Effector memory CD8-positive, alpha-beta T cell (primary cell): ENCODE results near the gene ANKRD33B.
"Not testable (repeated sequence)": the region's sequence is repeated elsewhere in the genome, so short reads cannot be mapped to it uniquely, and the experiment has no call there.

ENCODE experiments used
- ATAC-seq: fragments of 150-1000 bp; cut with Tn5 transposase; replicated peaks from 2 replicates; pipeline ENCODE4 v1.10.0; 2021; ENCODE audit warnings: mild to moderate bottlenecking, moderate library complexity
- DNase-seq, 3 experiments: peaks; one replicate each; pipeline ENCODE4 v3.0.0; 2021
- H3K27ac Mint-ChIP-seq, 2 donors: one replicate each; pipeline ENCODE4 v1.8.0; 2022; ENCODE audit warnings: mild to moderate bottlenecking in 2 of 2, mixed read lengths in 2 of 2, moderate library complexity in 2 of 2
- H3K27me3 Mint-ChIP-seq, 2 donors: one replicate each; pipeline ENCODE4 v1.8.0; 2022; ENCODE audit warnings: mixed read lengths in 2 of 2
- H3K36me3 Mint-ChIP-seq: one replicate; pipeline ENCODE4 v1.8.0; 2022; ENCODE audit warnings: mild to moderate bottlenecking, moderate library complexity, mixed read lengths; ENCODE audit not compliant: insufficient read depth
- H3K4me1 Mint-ChIP-seq, 2 donors: one replicate each; pipeline ENCODE4 v1.8.0; 2022; ENCODE audit warnings: low read depth in 2 of 2, mixed read lengths in 2 of 2
- H3K4me3 Mint-ChIP-seq, 2 donors: one replicate each; pipeline ENCODE4 v1.8.0; 2022; ENCODE audit warnings: mild to moderate bottlenecking in 2 of 2, mixed read lengths in 2 of 2, moderate library complexity in 2 of 2
- H3K9me3 Mint-ChIP-seq, 2 donors: one replicate each; pipeline ENCODE4 v1.8.0; 2022; ENCODE audit warnings: mixed read lengths in 2 of 2
- total RNA-seq, 9 experiments: gene quantifications; one replicate each; lab custom pipeline; 2026; lab: John Stamatoyannopoulos, UW

ANKRD33B gene
- total RNA-seq, result 5.1 to 51.7 (median 11.2) reads per million in 9 experiments

DNA sequence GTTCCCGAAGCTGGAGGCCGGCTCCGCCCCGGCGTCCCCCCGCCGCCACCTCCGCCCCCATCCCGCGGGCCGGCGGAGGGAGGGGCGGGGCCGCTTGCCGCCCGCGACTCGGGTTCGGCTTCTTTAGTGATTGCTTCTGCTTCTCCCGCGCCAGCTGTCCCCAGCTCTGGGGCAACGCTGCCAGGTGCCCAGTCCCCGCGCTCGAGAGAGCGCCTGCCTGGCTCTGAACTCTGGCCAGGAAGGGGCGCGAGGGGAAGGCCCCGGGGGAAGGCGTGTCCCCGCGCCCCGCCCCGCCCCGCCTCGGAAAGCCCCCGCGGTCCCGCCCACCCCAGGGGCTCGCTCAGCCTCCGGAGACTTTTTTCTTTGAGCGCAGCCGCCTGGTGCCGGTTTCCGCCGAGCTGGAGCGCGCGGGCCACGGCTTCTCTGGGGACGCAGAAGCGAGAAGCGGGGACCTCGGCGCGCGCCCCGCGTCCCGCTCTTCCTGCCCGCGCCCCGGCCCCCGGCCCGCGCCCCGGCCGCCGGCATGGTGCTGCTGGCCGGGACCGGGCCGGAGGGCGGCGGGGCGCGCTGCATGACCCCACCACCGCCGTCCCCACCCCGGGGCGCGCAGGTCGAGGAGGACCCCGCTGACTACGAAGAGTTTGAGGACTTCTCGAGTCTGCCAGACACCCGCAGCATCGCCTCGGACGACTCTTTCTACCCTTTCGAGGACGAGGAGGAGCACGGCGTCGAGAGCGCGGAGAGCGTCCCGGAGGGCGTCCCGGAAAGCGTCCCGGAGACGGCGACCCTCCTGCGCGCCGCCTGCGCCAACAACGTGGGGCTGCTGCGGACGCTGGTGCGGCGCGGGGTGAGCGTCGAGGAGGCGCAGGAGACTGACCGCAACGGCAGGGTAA lies at the start of gene ANKRD33B:
ANKRD33B (plus strand) TSS at position 126 of the 893 bp plus-strand sequence; CDS start at position 524, 398 bp downstream.
- DNase-seq, result peak; percentile 61 to 68 (median 67)
- no peaks in the 10 kb centered on the region for H3K27me3 Mint-ChIP-seq
- no peaks in the 10 kb centered on the region for H3K36me3 Mint-ChIP-seq
- H3K9me3 Mint-ChIP-seq, result no peaks in the 10 kb centered on the region
- peak within 1 kb of the TSS; percentile 33 to 54 for H3K27ac Mint-ChIP-seq
- peak within 1 kb of the TSS; percentile 86 to 89 for H3K4me3 Mint-ChIP-seq
- peak; percentile 80 for ATAC-seq
- peaks cover 11 to 21% of the 10 kb centered on the region in 2 donors for H3K4me1 Mint-ChIP-seq

DNA sequence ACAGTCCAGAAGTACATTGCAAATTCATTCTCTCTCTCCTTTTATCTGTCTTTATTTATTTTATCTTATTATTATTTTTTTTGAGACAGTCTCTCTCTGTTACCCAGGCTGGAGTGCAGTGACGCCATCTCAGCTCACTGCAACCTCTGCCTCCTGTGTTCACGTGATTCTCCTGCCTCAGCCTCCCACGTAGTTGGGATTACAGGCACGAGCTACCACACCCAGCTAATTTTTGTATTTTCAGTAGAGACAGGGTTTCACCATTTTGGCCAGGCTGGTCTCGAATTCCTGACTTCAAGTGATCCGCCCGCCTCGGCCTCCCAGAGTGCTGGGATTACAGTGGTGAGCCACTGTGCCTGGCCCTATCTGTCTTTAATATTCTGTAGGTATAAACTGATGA lies 49.3 kb upstream of the ANKRD33B start:
- DNase-seq, H3K4me3 Mint-ChIP-seq, H3K4me1 Mint-ChIP-seq, H3K27ac Mint-ChIP-seq, ATAC-seq, H3K36me3 Mint-ChIP-seq, H3K9me3 Mint-ChIP-seq: not testable (repeated sequence)
- peaks cover 14 to 20% of the 10 kb centered on the region in 2 donors for H3K27me3 Mint-ChIP-seq

DNA sequence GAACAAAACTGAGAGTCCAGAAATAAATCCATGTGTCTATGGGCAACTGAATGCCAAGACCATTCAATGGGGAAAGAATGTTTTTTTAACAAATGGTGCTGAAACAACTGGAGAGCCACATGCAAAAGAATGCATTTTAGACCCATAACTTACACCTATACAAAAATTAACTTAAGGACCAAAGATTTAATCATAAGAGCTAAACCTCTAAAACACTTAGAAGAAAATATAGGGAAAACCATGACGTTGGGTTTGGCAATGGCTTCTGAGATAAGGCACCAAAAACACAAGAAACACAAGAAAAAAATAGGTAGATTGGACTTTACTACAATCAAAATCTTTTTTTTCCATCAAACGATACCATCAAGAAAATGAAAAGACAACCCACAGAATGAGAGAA lies 48.4 kb upstream of the ANKRD33B start:
- Mint-ChIP-seq H3K27me3 (peaks cover 14 to 16% of the 10 kb centered on the region in 2 donors), H3K9me3 (no peaks in the 10 kb centered on the region), H3K4me3 (no peak overlapping the region), H3K4me1 (no peaks in the 10 kb centered on the region), H3K36me3 (peaks cover 5% of the 10 kb centered on the region), H3K27ac (no peak overlapping the region)
- ATAC-seq (no peak), DNase-seq (no peak)

DNA sequence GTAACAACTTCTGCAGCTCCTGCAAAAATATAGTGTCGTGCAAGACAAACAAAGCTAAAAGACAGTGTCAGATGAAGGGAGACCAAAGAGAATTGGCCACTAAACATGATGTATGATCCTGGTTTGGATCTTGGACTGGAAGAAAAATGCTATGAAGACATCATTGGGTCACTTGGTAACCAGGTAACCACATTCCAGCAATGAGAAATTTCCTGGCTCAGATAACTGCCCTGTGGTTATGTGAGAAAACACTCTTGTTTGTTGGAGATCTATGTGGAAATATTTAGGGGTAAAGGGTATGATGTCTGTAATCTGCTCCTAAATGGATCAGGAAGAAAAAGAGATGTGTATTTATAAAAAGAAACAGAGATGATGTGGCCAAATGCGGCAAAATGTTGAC lies 45.5 kb upstream of the ANKRD33B start:
- Mint-ChIP-seq H3K27me3 (peaks cover 2 to 11% of the 10 kb centered on the region in 2 donors), H3K27ac (no peak overlapping the region), H3K36me3 (peaks cover 3% of the 10 kb centered on the region), H3K9me3 (no peaks in the 10 kb centered on the region), H3K4me3 (no peak overlapping the region), H3K4me1 (no peaks in the 10 kb centered on the region)
- ATAC-seq, result no peak
- no peak for DNase-seq

DNA sequence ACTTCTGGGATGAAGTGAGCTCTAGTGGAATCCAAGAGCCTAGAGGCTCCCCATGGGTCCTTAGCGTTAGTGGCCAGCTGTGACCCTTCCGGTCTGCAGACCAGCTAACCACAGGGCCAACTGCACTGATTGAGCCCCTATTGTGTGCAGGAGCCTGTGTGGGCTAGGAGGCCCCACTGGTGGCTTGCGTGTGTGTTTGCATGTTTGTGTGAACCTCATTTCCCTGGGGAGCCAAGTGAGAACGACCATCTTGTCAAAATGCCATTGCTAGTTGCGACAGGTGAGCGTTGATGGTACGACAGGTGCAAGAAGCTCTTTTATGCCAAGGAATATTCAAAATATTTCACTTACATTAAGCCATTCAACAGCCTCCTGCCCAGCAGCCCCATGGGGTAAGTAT lies 44.1 kb upstream of the ANKRD33B start:
- Mint-ChIP-seq H3K27me3 (peaks cover 0 to 7% of the 10 kb centered on the region in 2 donors), H3K9me3 (no peaks in the 10 kb centered on the region), H3K4me3 (no peak overlapping the region), H3K4me1 (no peaks in the 10 kb centered on the region), H3K27ac (no peak overlapping the region), H3K36me3 (peaks cover 3% of the 10 kb centered on the region)
- no peak for ATAC-seq
- no peak for DNase-seq

DNA sequence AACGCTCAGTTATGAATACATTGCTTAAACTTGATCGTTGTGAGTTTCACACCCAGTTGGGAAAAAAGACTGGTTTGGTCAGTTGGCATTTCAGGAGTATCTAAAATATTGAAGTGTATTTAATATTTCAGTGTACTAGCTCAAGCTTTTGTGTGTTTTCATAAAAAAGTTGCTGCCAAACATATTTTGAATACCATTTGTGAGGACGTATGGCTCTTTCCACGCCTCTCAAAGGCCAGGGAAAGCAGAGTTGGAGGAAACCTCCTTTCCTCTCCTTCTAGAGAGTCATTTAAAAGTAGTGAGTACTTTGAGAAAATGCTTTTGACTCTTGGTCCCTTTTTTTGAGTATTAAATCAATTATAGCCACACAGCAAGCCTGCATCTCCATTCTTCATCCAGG lies 43.2 kb upstream of the ANKRD33B start:
- Mint-ChIP-seq H3K9me3 (no peaks in the 10 kb centered on the region), H3K4me3 (no peak overlapping the region), H3K4me1 (no peaks in the 10 kb centered on the region), H3K36me3 (no peaks in the 10 kb centered on the region), H3K27ac (no peak overlapping the region), H3K27me3 (peaks cover 0 to 8% of the 10 kb centered on the region in 2 donors)
- no peak for ATAC-seq
- no peak for DNase-seq

DNA sequence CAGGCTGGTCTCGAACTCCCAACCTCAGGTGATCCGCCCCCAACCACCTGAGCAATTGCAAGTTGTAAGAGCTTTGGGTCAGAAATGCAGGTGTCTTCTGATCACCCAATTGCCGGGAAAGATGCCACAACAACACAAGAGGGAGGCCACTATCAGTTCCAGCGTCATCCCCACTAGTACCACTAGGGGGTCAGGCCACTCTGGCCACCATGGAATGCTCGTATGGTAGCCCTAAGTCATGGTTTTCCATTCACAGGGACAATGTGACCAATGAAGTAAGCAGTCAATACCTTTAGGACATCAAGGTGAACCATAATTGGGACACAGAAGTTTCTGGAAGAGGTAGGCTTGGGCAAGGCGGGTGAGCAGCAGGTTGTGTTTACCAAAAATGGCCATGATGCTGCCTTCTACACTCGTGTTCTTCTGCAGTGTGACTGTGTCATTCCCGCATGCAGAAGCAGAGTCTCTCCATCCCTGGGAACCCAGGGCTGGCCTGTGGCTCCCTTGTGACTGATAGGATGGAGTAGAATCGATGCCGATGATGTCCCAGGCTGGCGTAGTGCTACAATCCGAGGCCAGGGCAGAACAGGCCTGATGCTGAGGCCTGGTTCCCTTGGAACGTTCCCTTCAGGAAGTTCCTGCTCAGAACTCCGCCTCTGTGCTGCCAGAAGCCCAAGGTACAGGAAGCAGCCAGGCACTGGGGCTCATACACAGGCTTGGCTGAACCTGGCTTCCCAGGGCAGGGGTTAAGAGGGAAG lies 42.2 kb upstream of the ANKRD33B start:
- no peaks in the 10 kb centered on the region for H3K36me3 Mint-ChIP-seq
- no peak overlapping the region for H3K27ac Mint-ChIP-seq
- H3K27me3 Mint-ChIP-seq, result peaks cover 0 to 16% of the 10 kb centered on the region in 2 donors
- H3K4me1 Mint-ChIP-seq, result no peaks in the 10 kb centered on the region
- DNase-seq (no peak), ATAC-seq (no peak)
- H3K9me3 Mint-ChIP-seq, result no peaks in the 10 kb centered on the region
- no peak overlapping the region for H3K4me3 Mint-ChIP-seq

DNA sequence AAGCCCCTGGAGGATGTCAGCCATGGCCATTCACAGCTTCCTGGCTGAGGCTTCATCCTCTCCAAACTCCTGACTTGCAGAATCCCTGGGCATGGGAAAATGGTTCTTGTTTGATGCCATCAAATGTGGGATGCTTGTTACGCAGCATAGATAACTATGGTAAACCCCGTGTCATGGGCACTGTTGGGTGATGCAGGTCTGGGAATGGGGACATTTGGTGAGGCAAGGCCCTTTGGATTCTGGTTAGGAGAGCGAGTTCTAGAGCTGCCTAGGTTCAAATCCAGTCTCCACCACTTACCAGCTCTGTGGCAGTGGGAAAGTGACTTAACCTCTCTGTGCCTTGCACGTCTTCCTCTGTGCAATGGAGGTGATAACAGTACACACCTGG lies 41.7 kb upstream of the ANKRD33B start:
- Mint-ChIP-seq H3K4me3 (no peak overlapping the region), H3K9me3 (no peaks in the 10 kb centered on the region)

DNA sequence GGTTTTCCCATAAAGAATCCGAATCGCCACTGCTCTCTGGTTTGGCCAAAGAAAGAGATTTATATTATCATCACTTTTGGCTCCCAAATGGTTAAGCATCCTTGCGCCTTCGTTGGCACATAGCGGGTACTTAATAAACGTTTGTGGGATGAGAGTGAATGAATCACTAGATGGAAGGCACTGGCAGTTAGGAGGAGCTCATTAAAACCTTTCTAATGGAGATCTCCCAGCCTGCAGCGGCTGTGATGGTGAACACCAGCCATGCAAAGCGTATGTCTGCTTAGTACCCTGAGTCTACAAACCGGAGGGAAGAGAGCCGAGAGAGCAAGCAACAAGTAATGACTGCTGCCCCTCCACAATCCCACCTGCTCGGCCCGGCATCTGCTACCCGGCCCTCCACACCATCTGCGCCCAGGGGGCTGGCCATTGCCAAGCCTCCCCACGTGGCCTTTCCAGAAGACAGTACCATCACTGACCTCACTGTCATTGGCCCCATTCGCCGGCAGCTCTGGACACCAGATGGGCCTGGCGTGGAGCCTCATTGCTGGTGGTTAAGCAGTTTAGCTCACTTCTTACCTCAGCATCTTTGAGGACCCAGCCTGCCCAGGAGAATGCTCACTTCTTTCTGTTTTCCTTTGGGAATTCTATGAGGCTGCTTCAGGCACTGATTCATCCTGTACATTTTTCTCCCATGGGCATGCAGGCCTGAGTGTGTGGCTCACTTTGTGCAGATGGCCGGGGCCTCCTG lies 39.3 kb upstream of the ANKRD33B start:
- no peaks in the 10 kb centered on the region for H3K36me3 Mint-ChIP-seq
- ATAC-seq (no peak), DNase-seq (no peak)
- H3K4me1 Mint-ChIP-seq, result no peaks in the 10 kb centered on the region
- H3K4me3 Mint-ChIP-seq, result no peak overlapping the region
- no peaks in the 10 kb centered on the region for H3K9me3 Mint-ChIP-seq
- no peak overlapping the region for H3K27ac Mint-ChIP-seq
- H3K27me3 Mint-ChIP-seq, result peaks cover 0 to 9% of the 10 kb centered on the region in 2 donors

More for the DNA sequence above, 41.7 kb upstream of the ANKRD33B start:
- ATAC-seq, result no peak
- Mint-ChIP-seq H3K27me3 (peaks cover 0 to 11% of the 10 kb centered on the region in 2 donors), H3K4me1 (no peaks in the 10 kb centered on the region), H3K36me3 (no peaks in the 10 kb centered on the region), H3K27ac (no peak overlapping the region)
- no peak for DNase-seq

DNA sequence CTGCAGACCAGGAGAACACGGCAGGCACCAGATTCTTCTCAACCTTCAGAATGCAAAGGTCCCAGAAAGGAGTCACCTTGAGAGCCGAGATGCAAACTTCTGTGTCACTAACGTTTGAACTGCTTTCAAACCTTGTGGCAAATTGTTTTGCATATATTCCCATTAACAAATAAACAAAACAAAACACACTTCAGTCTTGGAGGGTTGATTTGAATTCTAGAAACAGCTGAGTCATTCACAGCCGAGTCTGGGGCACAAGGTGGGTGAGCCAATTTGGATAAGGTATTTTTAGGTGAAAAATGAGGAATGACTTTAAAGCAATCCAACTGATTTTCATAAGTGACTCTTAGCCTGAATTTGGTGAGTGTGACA lies 38.8 kb upstream of the ANKRD33B start:
- no peak for DNase-seq
- Mint-ChIP-seq H3K4me3 (no peak overlapping the region), H3K27me3 (peaks cover 0 to 9% of the 10 kb centered on the region in 2 donors), H3K4me1 (no peaks in the 10 kb centered on the region), H3K27ac (no peak overlapping the region), H3K9me3 (no peaks in the 10 kb centered on the region), H3K36me3 (no peaks in the 10 kb centered on the region)
- no peak for ATAC-seq

DNA sequence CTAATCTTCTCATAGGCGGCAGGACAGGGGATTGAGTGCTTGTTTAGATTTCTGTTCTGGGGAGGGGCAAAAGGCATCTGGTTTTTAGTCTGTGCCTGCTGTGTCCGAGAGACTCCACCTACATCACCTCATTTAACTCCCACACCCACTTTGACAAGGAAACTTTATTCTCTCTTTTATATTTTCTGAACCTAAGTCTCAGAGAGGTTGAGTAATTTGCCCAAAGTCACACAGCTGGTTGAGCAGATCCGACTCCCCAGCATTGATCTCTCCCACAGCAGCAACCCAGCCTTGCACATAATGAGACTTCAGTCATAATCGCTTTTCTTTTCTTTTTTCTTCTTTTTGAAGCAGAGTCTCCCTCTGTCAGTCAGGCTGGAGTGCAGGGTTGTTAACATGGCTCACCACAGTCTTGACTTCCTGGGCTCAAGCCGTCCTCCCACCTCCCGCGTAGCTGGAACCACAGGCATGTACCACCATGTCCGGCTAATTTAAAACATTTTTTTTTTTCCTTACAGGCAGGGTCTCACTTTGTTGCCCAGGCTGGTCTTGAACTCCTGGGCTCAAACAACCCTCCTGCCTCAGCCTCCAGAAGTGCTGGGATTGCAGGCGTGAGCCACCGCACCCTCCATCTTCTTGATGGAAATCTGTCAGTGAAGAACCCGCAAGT lies 36.5 kb upstream of the ANKRD33B start:
- H3K4me3 Mint-ChIP-seq, result no peak overlapping the region
- no peak for DNase-seq
- no peaks in the 10 kb centered on the region for H3K36me3 Mint-ChIP-seq
- ATAC-seq, result no peak
- no peaks in the 10 kb centered on the region for H3K4me1 Mint-ChIP-seq
- H3K9me3 Mint-ChIP-seq, result no peaks in the 10 kb centered on the region
- H3K27ac Mint-ChIP-seq, result no peak overlapping the region
- peaks cover 10 to 33% of the 10 kb centered on the region in 2 donors for H3K27me3 Mint-ChIP-seq

DNA sequence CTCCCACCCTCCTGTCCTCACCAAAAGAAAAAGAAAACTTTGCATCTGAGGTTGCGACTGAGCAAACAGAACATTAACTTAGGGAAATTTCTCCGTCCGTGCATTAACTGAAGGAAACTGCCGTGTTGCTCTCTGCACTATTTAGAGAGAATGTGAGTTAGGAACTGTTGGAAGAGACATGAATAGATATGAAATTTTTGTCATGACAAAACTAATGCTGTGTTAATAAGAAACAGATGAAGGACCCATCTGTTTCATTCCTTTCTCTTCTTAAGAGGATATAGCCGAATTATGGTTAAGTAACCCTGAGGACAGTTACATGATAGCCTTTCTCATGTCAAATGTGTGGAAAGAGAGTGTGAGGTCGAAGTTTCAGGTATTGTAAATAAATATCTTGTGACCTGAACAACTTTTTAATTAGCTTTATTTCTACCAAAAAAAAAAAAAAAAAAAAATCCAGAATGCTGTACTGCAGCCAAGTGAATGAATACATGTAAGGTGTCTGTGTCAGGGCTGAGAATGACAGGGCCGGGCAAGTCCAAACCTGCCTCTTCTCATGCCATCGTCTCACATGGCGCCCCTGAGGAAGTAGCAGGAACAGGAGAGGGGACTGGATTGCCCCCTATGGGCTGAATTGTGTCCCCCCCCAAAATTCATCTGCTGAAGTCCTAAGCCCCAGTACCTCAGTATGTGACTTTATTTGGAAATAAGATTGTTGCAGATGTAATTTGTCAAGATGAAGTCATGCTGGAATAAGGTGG lies 35.6 kb upstream of the ANKRD33B start:
- Mint-ChIP-seq H3K36me3 (no peaks in the 10 kb centered on the region), H3K4me3 (no peak overlapping the region), H3K4me1 (no peaks in the 10 kb centered on the region), H3K27ac (no peak overlapping the region), H3K9me3 (no peaks in the 10 kb centered on the region), H3K27me3 (peaks cover 18 to 40% of the 10 kb centered on the region in 2 donors)
- ATAC-seq (no peak), DNase-seq (no peak)
